ENCODE data around the gene KMT2A.

The KMT2A gene

GRCh38 chr11:118488480-118489109, 52.3 kb downstream of the KMT2A start:
- DNase-seq (ENCODE audit: low read depth): peak; percentile 58

- no peak for DNase-seq (ENCODE audit: low read depth)
Measured at GRCh38 chr11:118491041-118491440, 54.7 kb downstream of the KMT2A start.

GRCh38 chr11:118497831-118498230, 61.5 kb downstream of the KMT2A start:
- no peak for DNase-seq (ENCODE audit: low read depth)

GRCh38 chr11:118503216-118503615, 66.9 kb downstream of the KMT2A start:
- DNase-seq (ENCODE audit: low read depth): no peak

- no peak for DNase-seq (ENCODE audit: low read depth)
Measured at GRCh38 chr11:118511601-118512000, 75.3 kb downstream of the KMT2A start.

- DNase-seq (ENCODE audit: low read depth): no peak
Measured at GRCh38 chr11:118514103-118514502, 77.8 kb downstream of the KMT2A start.

- DNase-seq (ENCODE audit: low read depth): no peak
Measured at GRCh38 chr11:118519549-118519948, 83.3 kb downstream of the KMT2A start.

GRCh38 chr11:118521892-118522311, 85.6 kb downstream of the KMT2A start:
- DNase-seq (ENCODE audit: low read depth): no peak

GRCh38 chr11:118522571-118523072, 86.3 kb downstream of the KMT2A start:
- peak; percentile 12 for DNase-seq (ENCODE audit: low read depth)

- DNase-seq (ENCODE audit: low read depth): no peak
Measured at GRCh38 chr11:118524356-118524755, 88.1 kb downstream of the KMT2A start.

- no peak for DNase-seq (ENCODE audit: low read depth)
Measured at GRCh38 chr11:118524757-118525470, 88.6 kb downstream of the KMT2A start.

- no peak for DNase-seq (ENCODE audit: low read depth)
Measured at GRCh38 chr11:118526688-118527087, 90.4 kb downstream of the KMT2A start.

- no peak for DNase-seq (ENCODE audit: low read depth)
Measured at GRCh38 chr11:118527109-118527508, 90.8 kb downstream of the KMT2A start, which contains the start of gene TTC36. Gene TTC36 (plus strand): TSS chr11:118527474. CDS start chr11:118527495, 21 bp downstream.

GRCh38 chr11:118528511-118528910, 92.2 kb downstream of the KMT2A start:
- no peak for DNase-seq (ENCODE audit: low read depth)

- no peak for DNase-seq (ENCODE audit: low read depth)
Measured at GRCh38 chr11:118529584-118530175, 93.4 kb downstream of the KMT2A start.

GRCh38 chr11:118530180-118530682, 93.9 kb downstream of the KMT2A start:
- no peak for DNase-seq (ENCODE audit: low read depth)

- peak; percentile 14 for DNase-seq (ENCODE audit: low read depth)
Measured at GRCh38 chr11:118530683-118531596, 94.6 kb downstream of the KMT2A start, which contains the start of gene TMEM25. Gene TMEM25 (plus strand): TSS chr11:118531192. CDS start chr11:118531802, 610 bp downstream.

GRCh38 chr11:118531597-118532084, 95.3 kb downstream of the KMT2A start:
- no peak for DNase-seq (ENCODE audit: low read depth)

GRCh38 chr11:118532091-118532490, 95.8 kb downstream of the KMT2A start:
- no peak for DNase-seq (ENCODE audit: low read depth)

GRCh38 chr11:118532852-118533768, 96.8 kb downstream of the KMT2A start:
- DNase-seq (ENCODE audit: low read depth): no peak

Measured in stromal cell of bone marrow (primary cell).